ENCODE data around the gene PTGES3L. TPM values are rescaled to one million over a fixed set of nuclear protein-coding genes. Genes with fewer than 3 reads are reported as not detected.

The PTGES3L gene
- total RNA-seq, 1 donor: under 0.01 TPM

DNA sequence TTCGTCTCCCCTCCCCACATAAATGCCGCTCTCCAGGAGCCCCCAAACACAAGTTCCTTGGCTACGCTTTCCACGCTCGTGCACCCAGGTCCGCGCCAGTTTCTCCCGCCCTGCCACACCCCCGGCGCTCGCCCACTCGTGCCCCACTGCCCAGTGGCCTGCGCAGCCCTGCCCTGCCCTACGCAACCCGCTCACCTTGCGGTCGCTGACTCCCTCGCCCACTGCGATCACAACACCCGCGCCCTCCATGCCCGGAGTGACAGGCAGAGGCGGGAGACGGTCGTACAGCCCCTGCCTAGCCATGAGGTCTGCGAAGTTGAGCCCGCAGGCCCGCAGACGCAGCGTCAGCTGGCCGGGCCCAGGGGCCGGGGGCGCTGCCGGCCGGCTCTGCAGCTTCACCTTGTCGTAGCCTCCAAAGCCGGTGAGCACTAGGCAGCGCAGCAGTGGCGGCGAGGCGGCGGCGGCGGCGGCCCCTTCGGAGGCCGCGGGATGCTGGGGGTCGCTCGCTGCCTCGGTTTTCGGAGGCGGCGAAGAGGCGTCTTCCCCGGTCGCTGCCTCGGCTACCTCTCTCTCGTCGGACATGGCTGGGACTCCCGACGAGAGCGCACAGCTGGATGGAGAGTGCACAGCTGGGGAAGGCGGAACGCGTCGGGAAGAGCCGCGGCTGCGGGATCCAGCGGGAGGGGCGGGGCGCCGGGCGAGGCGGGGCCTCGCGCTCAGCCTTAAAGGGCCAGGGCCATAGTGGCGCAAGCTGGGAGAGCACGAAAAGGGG, 42.0 kb upstream of the PTGES3L start, which contains the start of gene VAT1:
VAT1 (minus strand) TSS at position 645 of the 772 bp plus-strand sequence; CDS start at position 582, 63 bp downstream.
- DNase-seq (ENCODE audit: insufficient read length, low spot score, missing footprints): peak; percentile 99

GRCh38 chr17:43020789-43021740, 41.2 kb upstream of the PTGES3L start:
- TF ChIP-seq CTCF (IDR thresholded peaks at IDR 0.05; ENCODE audit: extremely low read depth, low read depth, low read length): no peak
- H3K27me3 ChIP-seq (ENCODE audit: insufficient read depth, low read length): no peaks in the 10 kb centered on the region
- H4K20me1 ChIP-seq (ENCODE audit: insufficient read depth, low read length): peaks cover 26% of the 10 kb centered on the region
- H3K4me2 ChIP-seq (ENCODE audit: insufficient read depth, low read length): peak overlapping the region; percentile 90
- H3K4me3 ChIP-seq (ENCODE audit: insufficient read depth, low read length): peak overlapping the region; percentile 100
- DNase-seq (ENCODE audit: insufficient read length, low spot score, missing footprints): peak; percentile 97
- peaks cover 24% of the 10 kb centered on the region for H3K36me3 ChIP-seq (ENCODE audit: insufficient read depth, low read length)
- H3K9me3 ChIP-seq (ENCODE audit: low read depth, low read length): no peaks in the 10 kb centered on the region
- peaks cover 55% of the 10 kb centered on the region for H3K79me2 ChIP-seq (ENCODE audit: insufficient read depth, low read length)
- H2AFZ ChIP-seq (ENCODE audit: low read length): peak overlapping the region; percentile 88
- peaks cover 27% of the 10 kb centered on the region for H3K4me1 ChIP-seq (ENCODE audit: insufficient read depth, low read length)
- H3K27ac ChIP-seq (ENCODE audit: low read depth, low read length): peak overlapping the region; percentile 77

More for the DNA sequence above, 42.0 kb upstream of the PTGES3L start, which contains the start of gene VAT1:
- peak within 1 kb of the TSS; percentile 100 for H3K4me3 ChIP-seq (ENCODE audit: insufficient read depth, low read length)
- H3K27ac ChIP-seq (ENCODE audit: low read depth, low read length): peak within 1 kb of the TSS; percentile 77
- peaks cover 27% of the 10 kb centered on the region for H3K4me1 ChIP-seq (ENCODE audit: insufficient read depth, low read length)
- H4K20me1 ChIP-seq (ENCODE audit: insufficient read depth, low read length): peaks cover 21% of the 10 kb centered on the region
- no peaks in the 10 kb centered on the region for H3K27me3 ChIP-seq (ENCODE audit: insufficient read depth, low read length)
- H3K9me3 ChIP-seq (ENCODE audit: low read depth, low read length): no peaks in the 10 kb centered on the region
- H2AFZ ChIP-seq (ENCODE audit: low read length): peak within 1 kb of the TSS; percentile 88
- H3K36me3 ChIP-seq (ENCODE audit: insufficient read depth, low read length): peaks cover 20% of the 10 kb centered on the region
- TF ChIP-seq CTCF (IDR thresholded peaks at IDR 0.05; ENCODE audit: extremely low read depth, low read depth, low read length): no peak
- peak within 1 kb of the TSS; percentile 90 for H3K4me2 ChIP-seq (ENCODE audit: insufficient read depth, low read length)
- H3K79me2 ChIP-seq (ENCODE audit: insufficient read depth, low read length): peaks cover 48% of the 10 kb centered on the region

GRCh38 chr17:43020030-43020621, 40.2 kb upstream of the PTGES3L start:
- Histone ChIP-seq H2AFZ (ENCODE audit: low read length) (no peak overlapping the region), H3K4me1 (ENCODE audit: insufficient read depth, low read length) (peaks cover 30% of the 10 kb centered on the region), H3K36me3 (ENCODE audit: insufficient read depth, low read length) (peaks cover 31% of the 10 kb centered on the region), H3K79me2 (ENCODE audit: insufficient read depth, low read length) (peaks cover 65% of the 10 kb centered on the region), H4K20me1 (ENCODE audit: insufficient read depth, low read length) (peaks cover 26% of the 10 kb centered on the region), H3K4me2 (ENCODE audit: insufficient read depth, low read length) (peak overlapping the region; percentile 41), H3K27ac (ENCODE audit: low read depth, low read length) (peak overlapping the region; percentile 20), H3K27me3 (ENCODE audit: insufficient read depth, low read length) (no peaks in the 10 kb centered on the region), H3K9me3 (ENCODE audit: low read depth, low read length) (no peaks in the 10 kb centered on the region), H3K4me3 (ENCODE audit: insufficient read depth, low read length) (peak overlapping the region; percentile 16)
- DNase-seq (ENCODE audit: insufficient read length, low spot score, missing footprints): peak; percentile 61
- TF ChIP-seq CTCF (IDR thresholded peaks at IDR 0.05; ENCODE audit: extremely low read depth, low read depth, low read length): no peak
